Liver (tissue), 9 donors: ENCODE data around the gene SAMD4A. TPM values are rescaled to one million over a fixed set of nuclear protein-coding genes. Genes with fewer than 3 reads are reported as not detected.

ENCODE experiments used
- DNase-seq: peaks from one replicate; pipeline ENCODE4 v3.0.0-alpha.2; 2017; ENCODE audit warnings: low spot score
- H3K27ac ChIP-seq, 2 donors: one replicate each; pipeline ENCODE4 v1.7.0; 2013; ENCODE audit warnings: inconsistent platforms in 2 of 2, low read length in 2 of 2, control low read depth in 1 of 2, low read depth in 1 of 2, mild to moderate bottlenecking in 1 of 2
- H3K27me3 ChIP-seq, 4 donors: one replicate each; pipeline versions ENCODE4 v1.6.1 to v1.7.0; 2013; ENCODE audit warnings: low read length in 3 of 4, inconsistent platforms in 1 of 4, mild to moderate bottlenecking in 1 of 4, moderate library complexity in 1 of 4; ENCODE audit not compliant: control insufficient read depth in 4 of 4, insufficient read depth in 4 of 4
- H3K36me3 ChIP-seq, 4 donors: one replicate each; pipeline versions ENCODE4 v1.6.1 to v1.7.0; 2013; ENCODE audit warnings: low read length in 3 of 4, mild to moderate bottlenecking in 3 of 4, low read depth in 1 of 4, moderate library complexity in 1 of 4; ENCODE audit not compliant: control insufficient read depth in 4 of 4, insufficient read depth in 3 of 4
- H3K4me1 ChIP-seq, 4 donors: one replicate each; pipeline versions ENCODE4 v1.6.1 to v1.7.0; 2013; ENCODE audit warnings: low read length in 3 of 4, mild to moderate bottlenecking in 3 of 4, moderate library complexity in 1 of 4; ENCODE audit not compliant: control insufficient read depth in 4 of 4, insufficient read depth in 4 of 4
- H3K4me3 ChIP-seq, 3 donors: one replicate each; pipeline versions ENCODE4 v1.6.1 to v1.7.0; 2013; ENCODE audit warnings: low read length in 3 of 3, control low read depth in 1 of 3, low read depth in 1 of 3, mild to moderate bottlenecking in 1 of 3
- H3K9ac ChIP-seq, 2 donors: one replicate each; pipeline ENCODE4 v1.7.0; 2013; ENCODE audit warnings: low read length in 2 of 2, mild to moderate bottlenecking in 2 of 2, moderate library complexity in 2 of 2, control low read depth in 1 of 2, low read depth in 1 of 2
- H3K9me3 ChIP-seq, 4 donors: one replicate each; pipeline versions ENCODE4 v1.6.1 to v1.7.0; 2013; ENCODE audit warnings: low read length in 3 of 4; ENCODE audit not compliant: control insufficient read depth in 4 of 4
- ATF3 ChIP-seq: IDR thresholded peaks from 2 replicates; pipeline ENCODE4 v1.6.1; 2016; ENCODE audit warnings: antibody characterized with exemption
- FOXA1 ChIP-seq: IDR thresholded peaks from 2 replicates; pipeline ENCODE4 v1.6.1; 2016; ENCODE audit warnings: antibody characterized with exemption
- FOXA2 ChIP-seq: IDR thresholded peaks from 2 replicates; pipeline ENCODE4 v1.6.1; 2016; ENCODE audit warnings: antibody characterized with exemption
- JUND ChIP-seq, 2 donors: IDR thresholded peaks; 2 replicates each; pipeline ENCODE4 v1.6.1; 2016; ENCODE audit warnings: antibody characterized with exemption in 2 of 2
- RXRA ChIP-seq, 2 donors: IDR thresholded peaks; 2 replicates each; pipeline ENCODE4 v1.6.1; 2017 to 2018; ENCODE audit warnings: antibody characterized with exemption in 2 of 2, mild to moderate bottlenecking in 1 of 2
- SP1 ChIP-seq: IDR thresholded peaks from 2 replicates; pipeline ENCODE4 v1.6.1; 2018; ENCODE audit warnings: antibody characterized with exemption, mild to moderate bottlenecking
- TAF1 ChIP-seq: conservative IDR thresholded peaks from 2 replicates; pipeline ENCODE4 v1.6.1; 2016; ENCODE audit warnings: antibody characterized with exemption, mild to moderate bottlenecking
- WGBS: extraction: QIAGEN DNeasy Blood & Tissue Kit; methylation state at CpG from one replicate; pipeline ENCODE4 v1.1.7; 2013; 5-methylcytosine and 5-hydroxymethylcytosine counted together
- polyA plus RNA-seq, 2 donors: library from polyadenylated mRNA; stranded (reverse) in 1 of 2; unstranded in 1 of 2; fragments of 200-250 nt in 1 of 2; fragments of >200 nt in 1 of 2; fragmentation: Nextera tagmentation in 1 of 2; extraction: Ambion mirVana in 1 of 2; gene quantifications; one replicate each; pipeline versions ENCODE4 v1.2.1 to v1.2.3, GENCODE V29; 2013 to 2015
- total RNA-seq, 2 donors: library from RNA; depleted of rRNA; stranded (reverse); fragments of >200 nt; gene quantifications; one replicate each; pipeline ENCODE4 v1.2.3, GENCODE V29; 2014
- TF ChIP-seq, protein P1 (sequence below): IDR thresholded peaks from 2 replicates; pipeline ENCODE4 v1.6.1; 2016; ENCODE audit warnings: antibody characterized with exemption, mild to moderate bottlenecking
- TF ChIP-seq, protein P2 (sequence below): IDR thresholded peaks from 2 replicates; pipeline ENCODE4 v1.6.1; 2016; ENCODE audit warnings: antibody characterized with exemption
- TF ChIP-seq, protein P3 (sequence below): fragments of 150-350 bp; IDR thresholded peaks from 2 replicates; pipeline ENCODE4 v1.5.1; 2017; ENCODE audit warnings: improper control_type of control experiment, low read depth, low read length; ENCODE audit not compliant: missing input control
- donor health status: healthy.
- donor health status: healthy.
- donor health status: healthy.
- donor health status: healthy.
- donor health status: healthy.

Gene SAMD4A
- total and polyA plus RNA-seq, 4 donors, result 4.3 to 17.8 (median 8.1) TPM

GRCh38 chr14:54548491-54548890, 18.4 kb upstream of the SAMD4A start:
- WGBS, result 87% methylated on average over 5 of the region's 5 CpGs
- H3K36me3 ChIP-seq, result no peaks in the 10 kb centered on the region

DNA sequence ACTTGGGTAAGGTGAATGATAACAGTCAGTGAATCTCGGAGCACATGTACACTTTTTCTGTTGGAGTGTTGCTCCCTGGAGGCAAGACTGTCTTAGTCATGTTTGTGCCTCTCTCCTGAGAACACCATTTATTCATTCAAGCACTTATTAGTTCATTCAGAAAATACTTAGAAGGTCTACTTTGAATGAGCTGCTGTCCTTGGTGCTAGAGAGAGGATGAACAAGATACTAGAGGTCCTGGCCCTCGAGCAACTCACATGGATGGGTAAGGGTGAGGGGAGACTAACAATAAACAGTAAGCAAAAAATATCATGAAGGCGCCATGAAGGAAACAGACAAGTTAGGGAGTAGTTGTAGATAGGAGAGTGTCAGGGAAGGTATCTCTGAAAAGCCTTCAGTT, 17.1 kb upstream of the SAMD4A start:
- Histone ChIP-seq H3K27ac (no peak overlapping the region), H3K4me1 (no peaks in the 10 kb centered on the region), H3K36me3 (no peaks in the 10 kb centered on the region), H3K9ac (no peak overlapping the region), H3K9me3 (no peaks in the 10 kb centered on the region), H3K27me3 (no peaks in the 10 kb centered on the region), H3K4me3 (no peak overlapping the region)
- DNase-seq, result no peak
- TF ChIP-seq, protein P1, sequence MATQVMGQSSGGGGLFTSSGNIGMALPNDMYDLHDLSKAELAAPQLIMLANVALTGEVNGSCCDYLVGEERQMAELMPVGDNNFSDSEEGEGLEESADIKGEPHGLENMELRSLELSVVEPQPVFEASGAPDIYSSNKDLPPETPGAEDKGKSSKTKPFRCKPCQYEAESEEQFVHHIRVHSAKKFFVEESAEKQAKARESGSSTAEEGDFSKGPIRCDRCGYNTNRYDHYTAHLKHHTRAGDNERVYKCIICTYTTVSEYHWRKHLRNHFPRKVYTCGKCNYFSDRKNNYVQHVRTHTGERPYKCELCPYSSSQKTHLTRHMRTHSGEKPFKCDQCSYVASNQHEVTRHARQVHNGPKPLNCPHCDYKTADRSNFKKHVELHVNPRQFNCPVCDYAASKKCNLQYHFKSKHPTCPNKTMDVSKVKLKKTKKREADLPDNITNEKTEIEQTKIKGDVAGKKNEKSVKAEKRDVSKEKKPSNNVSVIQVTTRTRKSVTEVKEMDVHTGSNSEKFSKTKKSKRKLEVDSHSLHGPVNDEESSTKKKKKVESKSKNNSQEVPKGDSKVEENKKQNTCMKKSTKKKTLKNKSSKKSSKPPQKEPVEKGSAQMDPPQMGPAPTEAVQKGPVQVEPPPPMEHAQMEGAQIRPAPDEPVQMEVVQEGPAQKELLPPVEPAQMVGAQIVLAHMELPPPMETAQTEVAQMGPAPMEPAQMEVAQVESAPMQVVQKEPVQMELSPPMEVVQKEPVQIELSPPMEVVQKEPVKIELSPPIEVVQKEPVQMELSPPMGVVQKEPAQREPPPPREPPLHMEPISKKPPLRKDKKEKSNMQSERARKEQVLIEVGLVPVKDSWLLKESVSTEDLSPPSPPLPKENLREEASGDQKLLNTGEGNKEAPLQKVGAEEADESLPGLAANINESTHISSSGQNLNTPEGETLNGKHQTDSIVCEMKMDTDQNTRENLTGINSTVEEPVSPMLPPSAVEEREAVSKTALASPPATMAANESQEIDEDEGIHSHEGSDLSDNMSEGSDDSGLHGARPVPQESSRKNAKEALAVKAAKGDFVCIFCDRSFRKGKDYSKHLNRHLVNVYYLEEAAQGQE, result peak; percentile 39
- no peak for TF ChIP-seq ATF3
- 87% methylated on average over 3 of the region's 3 CpGs for WGBS

More at GRCh38 chr14:54548491-54548890, 18.4 kb upstream of the SAMD4A start:
- H3K27ac ChIP-seq, result no peak overlapping the region
- no peaks in the 10 kb centered on the region for H3K4me1 ChIP-seq
- H3K27me3 ChIP-seq, result no peaks in the 10 kb centered on the region
- no peaks in the 10 kb centered on the region for H3K9me3 ChIP-seq
- TF ChIP-seq, protein P1, result no peak
- TF ChIP-seq JUND (IDR thresholded peaks at IDR 0.05), result no peak
- TF ChIP-seq, protein P2, sequence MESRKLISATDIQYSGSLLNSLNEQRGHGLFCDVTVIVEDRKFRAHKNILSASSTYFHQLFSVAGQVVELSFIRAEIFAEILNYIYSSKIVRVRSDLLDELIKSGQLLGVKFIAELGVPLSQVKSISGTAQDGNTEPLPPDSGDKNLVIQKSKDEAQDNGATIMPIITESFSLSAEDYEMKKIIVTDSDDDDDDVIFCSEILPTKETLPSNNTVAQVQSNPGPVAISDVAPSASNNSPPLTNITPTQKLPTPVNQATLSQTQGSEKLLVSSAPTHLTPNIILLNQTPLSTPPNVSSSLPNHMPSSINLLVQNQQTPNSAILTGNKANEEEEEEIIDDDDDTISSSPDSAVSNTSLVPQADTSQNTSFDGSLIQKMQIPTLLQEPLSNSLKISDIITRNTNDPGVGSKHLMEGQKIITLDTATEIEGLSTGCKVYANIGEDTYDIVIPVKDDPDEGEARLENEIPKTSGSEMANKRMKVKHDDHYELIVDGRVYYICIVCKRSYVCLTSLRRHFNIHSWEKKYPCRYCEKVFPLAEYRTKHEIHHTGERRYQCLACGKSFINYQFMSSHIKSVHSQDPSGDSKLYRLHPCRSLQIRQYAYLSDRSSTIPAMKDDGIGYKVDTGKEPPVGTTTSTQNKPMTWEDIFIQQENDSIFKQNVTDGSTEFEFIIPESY, result no peak
- no peak overlapping the region for H3K4me3 ChIP-seq
- H3K9ac ChIP-seq, result no peak overlapping the region
- no peak for DNase-seq

GRCh38 chr14:54550514-54550913, 16.4 kb upstream of the SAMD4A start:
- H3K9me3 ChIP-seq, result no peaks in the 10 kb centered on the region
- H3K27me3 ChIP-seq, result no peaks in the 10 kb centered on the region
- no peak for DNase-seq
- no peak overlapping the region for H3K4me3 ChIP-seq
- H3K36me3 ChIP-seq, result no peaks in the 10 kb centered on the region
- H3K9ac ChIP-seq, result no peak overlapping the region
- H3K27ac ChIP-seq, result no peak overlapping the region
- TF ChIP-seq, protein P3, sequence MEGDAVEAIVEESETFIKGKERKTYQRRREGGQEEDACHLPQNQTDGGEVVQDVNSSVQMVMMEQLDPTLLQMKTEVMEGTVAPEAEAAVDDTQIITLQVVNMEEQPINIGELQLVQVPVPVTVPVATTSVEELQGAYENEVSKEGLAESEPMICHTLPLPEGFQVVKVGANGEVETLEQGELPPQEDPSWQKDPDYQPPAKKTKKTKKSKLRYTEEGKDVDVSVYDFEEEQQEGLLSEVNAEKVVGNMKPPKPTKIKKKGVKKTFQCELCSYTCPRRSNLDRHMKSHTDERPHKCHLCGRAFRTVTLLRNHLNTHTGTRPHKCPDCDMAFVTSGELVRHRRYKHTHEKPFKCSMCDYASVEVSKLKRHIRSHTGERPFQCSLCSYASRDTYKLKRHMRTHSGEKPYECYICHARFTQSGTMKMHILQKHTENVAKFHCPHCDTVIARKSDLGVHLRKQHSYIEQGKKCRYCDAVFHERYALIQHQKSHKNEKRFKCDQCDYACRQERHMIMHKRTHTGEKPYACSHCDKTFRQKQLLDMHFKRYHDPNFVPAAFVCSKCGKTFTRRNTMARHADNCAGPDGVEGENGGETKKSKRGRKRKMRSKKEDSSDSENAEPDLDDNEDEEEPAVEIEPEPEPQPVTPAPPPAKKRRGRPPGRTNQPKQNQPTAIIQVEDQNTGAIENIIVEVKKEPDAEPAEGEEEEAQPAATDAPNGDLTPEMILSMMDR, result no peak
- TF ChIP-seq JUND (IDR thresholded peaks at IDR 0.05), result no peak
- no peak for TF ChIP-seq RXRA (IDR thresholded peaks at IDR 0.05)
- TF ChIP-seq FOXA2, result no peak
- TF ChIP-seq FOXA1, result no peak
- TF ChIP-seq SP1, result no peak
- TF ChIP-seq TAF1, result no peak
- WGBS, result 83% methylated on average over 1 of the region's 1 CpG
- H3K4me1 ChIP-seq, result no peaks in the 10 kb centered on the region
